G401 (cell line): ENCODE data around the gene TSEN15. TPM values are rescaled to one million over a fixed set of nuclear protein-coding genes. Genes with fewer than 3 reads are reported as not detected.

ENCODE experiments used
- DNase-seq: peaks from one replicate; pipeline ENCODE4 v3.0.0-alpha.2; 2015; ENCODE audit warnings: low spot score
- in situ Hi-C: cut with HindIII; loops from 2 replicates; pipeline ENCODE4 v1.10.0; 2016; ENCODE audit warnings: low sequenced_read_pairs, mixed read lengths
- total RNA-seq: library from RNA; depleted of rRNA; stranded (reverse); fragments of >200 nt; shearing (Covaris generic); gene quantifications from 2 replicates; pipeline ENCODE4 v1.2.3, GENCODE V29; 2014

Gene TSEN15
- total RNA-seq, 1 experiment from 2014 or later, result 48.0 TPM

GRCh38 chr1:184049836-184050468, 1.6 kb upstream of the TSEN15 start:
- in situ Hi-C loops, result no loop called here
- no peak for DNase-seq

- in situ Hi-C loops, result no loop called here
- no peak for DNase-seq
Measured at GRCh38 chr1:184050636-184051035, 894 bp upstream of the TSEN15 start.

- peak; percentile 39 for DNase-seq
- in situ Hi-C loops, result no loop called here
Measured at GRCh38 chr1:184051138-184051484, 419 bp upstream of the TSEN15 start.

- in situ Hi-C loops, result no loop called here
- DNase-seq, result no peak
Measured at GRCh38 chr1:184052194-184052559, 647 bp downstream of the TSEN15 start.

- in situ Hi-C loops, result no loop called here
- DNase-seq, result no peak
Measured at GRCh38 chr1:184052750-184053149, 1.2 kb downstream of the TSEN15 start.

- no peak for DNase-seq
- in situ Hi-C loops, result no loop called here
Measured at GRCh38 chr1:184053881-184054280, 2.4 kb downstream of the TSEN15 start.

- in situ Hi-C loops, result no loop called here
- no peak for DNase-seq
Measured at GRCh38 chr1:184056921-184057555, 5.5 kb downstream of the TSEN15 start.

- in situ Hi-C loops, result no loop called here
Measured at GRCh38 chr1:184059887-184060286, 8.4 kb downstream of the TSEN15 start.

GRCh38 chr1:184060316-184060715, 8.8 kb downstream of the TSEN15 start:
- in situ Hi-C loops, result no loop called here
- DNase-seq, result no peak

More at GRCh38 chr1:184059887-184060286, 8.4 kb downstream of the TSEN15 start:
- DNase-seq, result no peak

- no peak for DNase-seq
- in situ Hi-C loops, result no loop called here
Measured at GRCh38 chr1:184061396-184062003, 10.0 kb downstream of the TSEN15 start.

- in situ Hi-C loops, result no loop called here
- DNase-seq, result no peak
Measured at GRCh38 chr1:184062640-184063286, 11.2 kb downstream of the TSEN15 start.

- in situ Hi-C loops, result no loop called here
- DNase-seq, result no peak
Measured at GRCh38 chr1:184065559-184065958, 14.0 kb downstream of the TSEN15 start.

- in situ Hi-C loops, result no loop called here
- no peak for DNase-seq
Measured at GRCh38 chr1:184068354-184068753, 16.8 kb downstream of the TSEN15 start.

GRCh38 chr1:184069675-184070074, 18.1 kb downstream of the TSEN15 start:
- no peak for DNase-seq
- in situ Hi-C loops, result no loop called here

GRCh38 chr1:184072376-184072775, 20.8 kb downstream of the TSEN15 start:
- in situ Hi-C loops, result no loop called here
- DNase-seq, result no peak

GRCh38 chr1:184074383-184074782, 22.9 kb downstream of the TSEN15 start:
- in situ Hi-C loops, result no loop called here
- DNase-seq, result no peak

- in situ Hi-C loops, result no loop called here
- DNase-seq, result peak; percentile 91
Measured at GRCh38 chr1:184075055-184076029, 23.8 kb downstream of the TSEN15 start.

GRCh38 chr1:184078564-184079249, 27.2 kb downstream of the TSEN15 start:
- in situ Hi-C loops, result no loop called here

GRCh38 chr1:184080309-184080708, 28.8 kb downstream of the TSEN15 start:
- DNase-seq, result no peak
- in situ Hi-C loops, result no loop called here

More at GRCh38 chr1:184078564-184079249, 27.2 kb downstream of the TSEN15 start:
- DNase-seq, result no peak
